Endothelial cell of umbilical vein (primary cell): ENCODE data around the gene NR6A1. TPM values are rescaled to one million over a fixed set of nuclear protein-coding genes. Genes with fewer than 3 reads are reported as not detected.

Experiments used
- BruUV-seq: library from RNA; stranded (reverse); fragments of 400-500 nt; replicated peaks from 2 replicates; lab custom pipeline; 2021; lab: Mats Ljungman, UMichigan
- CTCF ChIA-PET: fragments of 300-600, 350-600 bp; sonication (Branson Sonifier 250); formaldehyde crosslinking; loops from one replicate; lab custom pipeline; 2021; ENCODE audit warnings: antibody characterized with exemption, inconsistent platforms; lab: Charles Lee
- POLR2A ChIA-PET: fragments of 300-600, 350-600 bp; sonication (Branson Sonifier 250); formaldehyde crosslinking; loops from one replicate; lab custom pipeline; 2021; ENCODE audit warnings: antibody characterized with exemption, inconsistent platforms; lab: Charles Lee
- DNase-seq: peaks from one replicate; pipeline ENCODE4 v3.0.0-alpha.2; 2011; ENCODE audit warnings: low read depth, low spot score
- FAIRE-seq: peaks from 2 replicates; lab custom pipeline; 2011; peaks lifted over from hg19 to GRCh38; lab: Jason Lieb, UNC
- H2AFZ ChIP-seq: 2 replicates; pipeline ENCODE4 v1.6.0; 2012; ENCODE audit warnings: low read depth, low read length, control low read depth, inconsistent platforms
- H3K27ac ChIP-seq: 2 replicates; pipeline ENCODE4 v1.5.1; 2011; ENCODE audit warnings: low read depth, mild to moderate bottlenecking, control low read depth, low read length, moderate library complexity; ENCODE audit not compliant: insufficient read depth
- H3K27me3 ChIP-seq, 2 experiments: 2 replicates each; pipeline versions ENCODE4 v1.6.0 to v1.6.1; 2011; ENCODE audit warnings: low read length in 2 of 2, mixed read lengths in 1 of 2; ENCODE audit not compliant: control insufficient read depth in 2 of 2, insufficient read depth in 2 of 2
- H3K36me3 ChIP-seq, 2 experiments: 2 replicates in 1 of 2; 3 replicates in 1 of 2; pipeline ENCODE4 v1.5.1; 2011; ENCODE audit warnings: low read length in 2 of 2, mild to moderate bottlenecking in 1 of 2, moderate library complexity in 1 of 2; ENCODE audit not compliant: control insufficient read depth in 2 of 2, insufficient read depth in 2 of 2; ENCODE audit errors: extremely low read depth in 1 of 2
- H3K4me1 ChIP-seq: 3 replicates; pipeline ENCODE4 v1.5.1; 2011; ENCODE audit warnings: mild to moderate bottlenecking, low read length; ENCODE audit not compliant: control insufficient read depth, insufficient read depth; ENCODE audit errors: extremely low read depth
- H3K4me2 ChIP-seq: 2 replicates; pipeline ENCODE4 v1.6.1; 2011; ENCODE audit warnings: low read length, control low read depth, mixed read lengths; ENCODE audit not compliant: insufficient read depth
- H3K4me3 ChIP-seq, 3 experiments: fragments of 200-600 bp in 1 of 3; sonication (generic), shearing (Covaris generic) in 1 of 3; replicated peaks in 1 of 3; 2 replicates each; pipeline ENCODE4 v1.5.1; 2011 to 2016; ENCODE audit warnings: control low read depth in 3 of 3, low read length in 3 of 3, mild to moderate bottlenecking in 2 of 3, inconsistent platforms in 1 of 3, low read depth in 1 of 3, moderate library complexity in 1 of 3; ENCODE audit not compliant: insufficient read depth in 1 of 3
- H3K79me2 ChIP-seq: 2 replicates; pipeline ENCODE4 v1.6.0; 2012; ENCODE audit warnings: low read length, inconsistent platforms; ENCODE audit not compliant: control insufficient read depth, insufficient read depth
- H3K9ac ChIP-seq: replicated peaks from 2 replicates; pipeline ENCODE3; 2011; ENCODE audit warnings: low read length, control low read depth; ENCODE audit not compliant: insufficient read depth; ENCODE audit errors: extremely low read depth
- H3K9me1 ChIP-seq: replicated peaks from 3 replicates; pipeline ENCODE4 v1.6.0; 2011; ENCODE audit warnings: mild to moderate bottlenecking, low read length; ENCODE audit not compliant: control insufficient read depth, insufficient read depth; ENCODE audit errors: extremely low read depth
- H3K9me3 ChIP-seq: replicated peaks from 2 replicates; pipeline ENCODE4 v1.5.1; 2012; ENCODE audit warnings: low read length, inconsistent platforms; ENCODE audit not compliant: control insufficient read depth, insufficient read depth
- H4K20me1 ChIP-seq: replicated peaks from 2 replicates; pipeline ENCODE3; 2011; ENCODE audit warnings: mild to moderate bottlenecking, low read length; ENCODE audit not compliant: control insufficient read depth, insufficient read depth; ENCODE audit errors: extremely low read depth
- EZH2 ChIP-seq: IDR thresholded peaks from 2 replicates; pipeline ENCODE4 v1.6.1; 2012; ENCODE audit warnings: borderline replicate concordance, low read depth, mild to moderate bottlenecking, moderate library complexity, low read length, inconsistent platforms; ENCODE audit not compliant: severe bottlenecking
- FOS ChIP-seq: IDR thresholded peaks from 2 replicates; pipeline ENCODE4 v1.6.1; 2011; ENCODE audit warnings: mild to moderate bottlenecking, low read length, moderate library complexity, borderline replicate concordance; ENCODE audit not compliant: insufficient read depth
- GATA2 ChIP-seq: IDR thresholded peaks from 2 replicates; pipeline ENCODE4 v1.7.0; 2011; ENCODE audit warnings: low read depth, mild to moderate bottlenecking, moderate library complexity, mixed read lengths, low read length; ENCODE audit not compliant: insufficient read length, insufficient read depth
- JUN ChIP-seq: IDR thresholded peaks from 2 replicates; pipeline ENCODE4 v1.6.1; 2011; ENCODE audit warnings: borderline replicate concordance, low read depth; ENCODE audit not compliant: insufficient read length, insufficient read depth
- MYC ChIP-seq: IDR thresholded peaks from one replicate; pipeline ENCODE4 v1.6.1; 2011; ENCODE audit warnings: mild to moderate bottlenecking, low read depth, low read length
- POLR2A ChIP-seq: IDR thresholded peaks from 2 replicates; pipeline ENCODE4 v1.6.1; 2012; ENCODE audit warnings: low read depth, mild to moderate bottlenecking, control low read depth, low read length
- POLR2AphosphoS5 ChIP-seq: IDR thresholded peaks from 2 replicates; pipeline ENCODE4 v1.6.1; 2012; ENCODE audit warnings: low read depth, mild to moderate bottlenecking, control low read depth, low read length, moderate library complexity; ENCODE audit not compliant: insufficient read depth
- dilution Hi-C: fragments of 300-500 bp; cut with MboI; formaldehyde crosslinking; loops from one replicate; pipeline ENCODE4 v1.15.0; 2019; ENCODE audit warnings: low sequenced_read_pairs; ENCODE audit not compliant: extremely low pct_ligation_motif_present
- intact Hi-C: fragments of 100-400 bp; cut with micrococcal nuclease; formaldehyde crosslinking; loops from one replicate; pipeline ENCODE4 v1.10.0; 2022
- polyA plus RNA-seq, 4 experiments: library from polyadenylated mRNA; depleted of rRNA in 3 of 4; stranded (reverse) in 3 of 4; unstranded in 1 of 4; fragments of >200 nt; gene quantifications; 2 replicates each; pipeline versions ENCODE4 v1.2.1 to v1.2.3, GENCODE V29; 2011 to 2012; ENCODE audit warnings: missing spikeins in 1 of 4
- total RNA-seq: library from RNA; stranded (reverse); gene quantifications from 2 replicates; pipeline ENCODE4 v1.2.3, GENCODE V29; 2021
- TF ChIP-seq, protein P1 (sequence below), 2 donors: IDR thresholded peaks; 1 replicate in 1 of 2; 2 replicates in 1 of 2; pipeline ENCODE4 v1.5.1; 2011; ENCODE audit warnings: low read length in 2 of 2, mild to moderate bottlenecking in 2 of 2, moderate library complexity in 2 of 2, control low read depth in 1 of 2, inconsistent platforms in 1 of 2, low read depth in 1 of 2; ENCODE audit not compliant: insufficient read depth in 1 of 2; ENCODE audit errors: extremely low read depth in 1 of 2
- TF ChIP-seq, protein P2 (sequence below): IDR thresholded peaks from 2 replicates; pipeline ENCODE4 v1.6.1; 2011; ENCODE audit not compliant: insufficient read depth, insufficient read length

NR6A1 gene
- total and polyA plus RNA-seq, 2 donors (not counting 3 experiments of a cell fraction or from before 2014, with no cell fraction given): 0.17 to 1.2 TPM

DNA sequence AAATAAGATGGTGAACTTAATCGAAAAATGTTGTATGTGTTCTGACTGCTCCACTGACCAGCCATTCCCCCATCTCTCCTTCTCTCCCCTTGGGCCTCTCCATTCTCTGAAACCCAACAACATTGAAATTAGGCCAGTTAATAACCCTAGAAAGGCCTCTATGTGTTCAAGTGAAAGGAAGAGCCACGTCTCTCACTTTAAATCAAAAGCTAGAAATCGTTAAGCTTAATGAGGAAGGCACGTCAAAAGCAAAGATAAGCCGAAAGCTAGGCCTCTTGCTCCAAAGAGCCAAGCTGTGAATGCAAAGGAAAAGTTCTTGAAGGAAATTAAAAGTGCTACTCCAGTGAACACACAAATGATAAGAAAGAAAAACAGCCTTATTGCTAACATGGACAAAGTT, 186.5 kb downstream of the NR6A1 start:
- Histone ChIP-seq H3K4me2 (no peak overlapping the region), H3K9me3 (no peaks in the 10 kb centered on the region), H3K9ac (no peak overlapping the region), H2AFZ (no peak overlapping the region), H3K79me2 (no peaks in the 10 kb centered on the region), H3K27me3 (peaks cover 4 to 5% of the 10 kb centered on the region in 2 experiments), H3K36me3 (no peaks in the 10 kb centered on the region), H3K4me3 (no peak overlapping the region), H3K27ac (no peak overlapping the region), H4K20me1 (no peaks in the 10 kb centered on the region), H3K4me1 (no peaks in the 10 kb centered on the region), H3K9me1 (no peaks in the 10 kb centered on the region)
- TF ChIP-seq POLR2AphosphoS5 (no peak), EZH2 (no peak), FOS (no peak), JUN (no peak), GATA2 (no peak), MYC (no peak), POLR2A (no peak)
- TF ChIP-seq, protein P1, sequence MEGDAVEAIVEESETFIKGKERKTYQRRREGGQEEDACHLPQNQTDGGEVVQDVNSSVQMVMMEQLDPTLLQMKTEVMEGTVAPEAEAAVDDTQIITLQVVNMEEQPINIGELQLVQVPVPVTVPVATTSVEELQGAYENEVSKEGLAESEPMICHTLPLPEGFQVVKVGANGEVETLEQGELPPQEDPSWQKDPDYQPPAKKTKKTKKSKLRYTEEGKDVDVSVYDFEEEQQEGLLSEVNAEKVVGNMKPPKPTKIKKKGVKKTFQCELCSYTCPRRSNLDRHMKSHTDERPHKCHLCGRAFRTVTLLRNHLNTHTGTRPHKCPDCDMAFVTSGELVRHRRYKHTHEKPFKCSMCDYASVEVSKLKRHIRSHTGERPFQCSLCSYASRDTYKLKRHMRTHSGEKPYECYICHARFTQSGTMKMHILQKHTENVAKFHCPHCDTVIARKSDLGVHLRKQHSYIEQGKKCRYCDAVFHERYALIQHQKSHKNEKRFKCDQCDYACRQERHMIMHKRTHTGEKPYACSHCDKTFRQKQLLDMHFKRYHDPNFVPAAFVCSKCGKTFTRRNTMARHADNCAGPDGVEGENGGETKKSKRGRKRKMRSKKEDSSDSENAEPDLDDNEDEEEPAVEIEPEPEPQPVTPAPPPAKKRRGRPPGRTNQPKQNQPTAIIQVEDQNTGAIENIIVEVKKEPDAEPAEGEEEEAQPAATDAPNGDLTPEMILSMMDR (IDR thresholded peaks at IDR 0.05; ENCODE audit: extremely low read depth in 1 of 2, insufficient read depth in 1 of 2, low read depth in 1 of 2, low read length in 2 of 2): no peak
- TF ChIP-seq, protein P2, sequence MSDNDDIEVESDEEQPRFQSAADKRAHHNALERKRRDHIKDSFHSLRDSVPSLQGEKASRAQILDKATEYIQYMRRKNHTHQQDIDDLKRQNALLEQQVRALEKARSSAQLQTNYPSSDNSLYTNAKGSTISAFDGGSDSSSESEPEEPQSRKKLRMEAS: no peak
- ChIA-PET CTCF (interaction anchor here (0.9 to 1.8 kb wide), 3 partner anchors 10 to 33 kb away, joined by 3 to 10 read pairs (median 4); no protein-coding TSS in a partner anchor), POLR2A (no interaction called here)
- FAIRE-seq: no peak
- intact Hi-C loops (no loop called here), dilution Hi-C loops (no loop called here)
- no TSS peak for BruUV-seq
- DNase-seq: no peak
